Thoracic aorta (tissue), 2 donors: ENCODE data around the gene PHACTR1. TPM values are rescaled to one million over a fixed set of nuclear protein-coding genes. Genes with fewer than 3 reads are reported as not detected.
"Not testable (repeated sequence)": the region's sequence is repeated elsewhere in the genome, so short reads cannot be mapped to it uniquely, and the experiment has no call there.

Source experiments
- ATAC-seq: fragments of 150-250 bp; one replicate; pipeline ENCODE4 v1.8.0; 2017; ENCODE audit warnings: low read depth; ENCODE audit not compliant: insufficient number of reproducible peaks, low FRiP score
- DNase-seq: peaks from one replicate; pipeline ENCODE4 v3.0.0-alpha.2; 2020; ENCODE audit warnings: low spot score
- H3K27ac ChIP-seq, 2 donors: fragments of 200-600 bp; sonication (generic); 1 replicate in 1 of 2; 2 replicates in 1 of 2; pipeline ENCODE4 v1.5.1; 2016; ENCODE audit warnings: mild to moderate bottlenecking in 2 of 2, moderate library complexity in 2 of 2
- H3K27me3 ChIP-seq: fragments of 200-600 bp; sonication (generic); replicated peaks from 2 replicates; pipeline ENCODE4 v1.6.0; 2016; ENCODE audit warnings: mild to moderate bottlenecking; ENCODE audit not compliant: insufficient read depth
- H3K36me3 ChIP-seq: fragments of 200-600 bp; sonication (generic); one replicate; pipeline ENCODE4 v1.5.1; 2016
- H3K4me1 ChIP-seq, 2 donors: fragments of 200-600 bp; sonication (generic); 1 replicate in 1 of 2; 2 replicates in 1 of 2; pipeline versions ENCODE4 v1.5.1 to v1.6.0; 2016; ENCODE audit warnings: low read depth in 2 of 2, mild to moderate bottlenecking in 1 of 2; ENCODE audit not compliant: control insufficient read depth in 1 of 2
- H3K4me3 ChIP-seq: fragments of 200-600 bp; sonication (generic); 2 replicates; pipeline ENCODE4 v1.5.1; 2016; ENCODE audit warnings: mild to moderate bottlenecking
- H3K9me3 ChIP-seq: fragments of 200-600 bp; sonication (generic); 2 replicates; pipeline ENCODE4 v1.5.1; 2016
- CTCF ChIP-seq: fragments of 200-600 bp; sonication (generic); IDR thresholded peaks from one replicate; pipeline ENCODE4 v1.5.1; 2019; ENCODE audit warnings: antibody characterized with exemption
- total RNA-seq, 2 donors: library from RNA; depleted of rRNA; stranded (reverse); fragments of >200 nt; gene quantifications; one replicate each; pipeline versions ENCODE4 v1.1.0 to v1.2.3, GENCODE V29; 2016

The PHACTR1 gene
- total RNA-seq, 2 donors from 2014 or later = 42.9 to 69.1 TPM

- no peak overlapping the region for H3K4me3 ChIP-seq
- no peaks in the 10 kb centered on the region for H3K27me3 ChIP-seq
- DNase-seq (no peak), ATAC-seq (no peak)
- TF ChIP-seq CTCF = no peak
- H3K36me3 ChIP-seq = no peaks in the 10 kb centered on the region
- no peaks in the 10 kb centered on the region for H3K9me3 ChIP-seq
- no peak overlapping the region for H3K27ac ChIP-seq
- peaks cover 0 to 9% of the 10 kb centered on the region in 2 donors for H3K4me1 ChIP-seq
Measured at GRCh38 chr6:12937971-12938370, 221.4 kb downstream of the PHACTR1 start.

- H3K27ac ChIP-seq = no peak overlapping the region
- DNase-seq (no peak), ATAC-seq (no peak)
- no peak overlapping the region for H3K4me3 ChIP-seq
- H3K36me3 ChIP-seq = no peaks in the 10 kb centered on the region
- H3K4me1 ChIP-seq = peaks cover 0 to 9% of the 10 kb centered on the region in 2 donors
- no peaks in the 10 kb centered on the region for H3K9me3 ChIP-seq
- H3K27me3 ChIP-seq = no peaks in the 10 kb centered on the region
- no peak for TF ChIP-seq CTCF
Measured at GRCh38 chr6:12939314-12939713, 222.7 kb downstream of the PHACTR1 start.

GRCh38 chr6:12941422-12941821 lies 224.9 kb downstream of the PHACTR1 start:
- no peaks in the 10 kb centered on the region for H3K9me3 ChIP-seq
- no peak for DNase-seq
- no peaks in the 10 kb centered on the region for H3K36me3 ChIP-seq
- H3K27me3 ChIP-seq = no peaks in the 10 kb centered on the region
- no peak overlapping the region for H3K27ac ChIP-seq
- no peak for ATAC-seq
- H3K4me3 ChIP-seq = no peak overlapping the region
- TF ChIP-seq CTCF = no peak
- H3K4me1 ChIP-seq = peaks cover 0 to 9% of the 10 kb centered on the region in 2 donors

- ATAC-seq = no peak
- DNase-seq = no peak
- Histone ChIP-seq H3K36me3 (no peaks in the 10 kb centered on the region), H3K9me3 (no peaks in the 10 kb centered on the region), H3K27ac (no peak overlapping the region), H3K4me3 (no peak overlapping the region), H3K4me1 (peaks cover 0 to 9% of the 10 kb centered on the region in 2 donors), H3K27me3 (no peaks in the 10 kb centered on the region)
- TF ChIP-seq CTCF = no peak
Measured at GRCh38 chr6:12943549-12943948, 227.0 kb downstream of the PHACTR1 start.

- DNase-seq (no peak), ATAC-seq (no peak)
- Histone ChIP-seq H3K4me1 (peaks cover 0 to 9% of the 10 kb centered on the region in 2 donors), H3K27ac (no peak overlapping the region), H3K9me3 (no peaks in the 10 kb centered on the region), H3K27me3 (no peaks in the 10 kb centered on the region), H3K36me3 (no peaks in the 10 kb centered on the region), H3K4me3 (no peak overlapping the region)
- no peak for TF ChIP-seq CTCF
Measured at GRCh38 chr6:12944001-12944400, 227.4 kb downstream of the PHACTR1 start.

- not testable (repeated sequence) for DNase-seq, H3K36me3 ChIP-seq, H3K27ac ChIP-seq, H3K27me3 ChIP-seq, ATAC-seq, H3K4me3 ChIP-seq, H3K9me3 ChIP-seq, H3K4me1 ChIP-seq
Measured at GRCh38 chr6:12944528-12944927, 228.0 kb downstream of the PHACTR1 start.
